D341Med (cell line): ENCODE data around the gene PCNX2.
"Not testable (repeated sequence)": the region's sequence is repeated elsewhere in the genome, so short reads cannot be mapped to it uniquely, and the experiment has no call there.

Source experiments
- DNase-seq: peaks from one replicate; pipeline ENCODE4 v3.0.0; 2012; ENCODE audit warnings: low spot score

Gene PCNX2

DNA sequence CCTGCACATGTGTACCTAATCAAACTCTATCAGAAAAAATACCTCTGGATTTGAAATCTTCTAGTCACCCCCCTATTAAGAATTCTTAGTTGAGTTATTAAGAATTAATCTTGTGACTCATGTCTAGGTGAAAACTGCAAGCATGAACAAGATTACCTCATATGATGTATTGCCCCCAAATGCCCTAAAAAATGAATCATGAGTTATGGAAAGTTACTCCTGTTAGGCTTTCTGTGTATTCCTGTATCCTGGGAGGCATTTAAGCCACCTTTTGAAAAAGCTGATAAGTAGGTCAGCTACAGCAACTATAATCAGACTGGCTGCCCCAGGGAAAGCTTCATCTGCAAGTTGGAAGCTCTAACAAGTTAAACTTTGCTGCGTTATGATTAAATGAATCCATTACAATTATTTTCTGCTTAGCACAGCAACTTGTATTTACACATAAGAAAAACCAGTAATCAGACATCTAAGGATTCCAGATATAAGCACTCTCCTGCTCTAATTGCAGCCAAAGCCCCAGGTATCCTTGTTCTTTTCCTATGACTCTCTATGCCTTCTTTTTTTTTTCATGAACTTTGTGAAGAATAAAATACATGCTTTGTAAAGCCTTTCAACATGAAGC lies 197.5 kb downstream of the PCNX2 start:
- DNase-seq: no peak

GRCh38 chr1:233097546-233097945 lies 198.0 kb downstream of the PCNX2 start:
- no peak for DNase-seq

DNA sequence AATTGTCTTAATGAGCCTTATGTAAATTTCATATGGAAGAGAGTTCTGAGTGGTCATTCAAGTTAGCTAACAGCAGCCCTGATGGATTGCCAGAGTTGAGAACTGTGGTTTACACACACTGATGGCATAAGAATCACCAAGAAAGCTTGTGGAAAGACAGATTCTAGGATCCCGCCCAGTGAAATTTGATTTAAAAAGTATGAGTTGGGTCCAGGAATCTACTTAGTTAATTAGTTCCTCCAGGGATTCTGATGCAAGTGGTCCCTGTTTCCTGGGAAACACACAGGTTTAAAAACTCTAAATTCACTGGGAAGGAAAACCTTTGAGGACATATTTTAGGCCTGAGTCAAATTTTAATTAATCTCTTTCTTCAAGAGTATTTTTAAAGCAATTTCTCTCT lies 200.8 kb downstream of the PCNX2 start:
- DNase-seq: no peak

- DNase-seq: no peak
Measured at GRCh38 chr1:233094269-233094668, 201.3 kb downstream of the PCNX2 start.

GRCh38 chr1:233090746-233091494 lies 204.6 kb downstream of the PCNX2 start:
- no peak for DNase-seq

DNA sequence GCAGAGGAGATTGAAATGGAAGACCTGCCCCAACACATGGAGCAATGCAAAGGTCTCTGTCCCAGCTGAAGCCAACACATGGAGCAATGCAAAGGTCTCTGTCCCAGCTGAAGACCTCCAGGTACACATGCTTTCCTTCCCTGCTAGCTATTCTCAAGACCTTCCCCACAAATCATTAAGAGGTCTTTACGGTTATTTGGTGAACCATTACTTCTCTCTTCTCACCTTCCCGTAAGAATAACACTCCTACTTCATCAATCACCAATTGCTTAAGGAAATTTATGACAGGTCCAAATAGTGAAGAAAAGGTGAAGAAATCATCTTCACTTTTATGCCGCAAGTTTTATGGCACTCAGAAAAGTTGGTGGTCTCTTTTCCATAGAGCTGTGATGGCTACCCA lies 206.3 kb downstream of the PCNX2 start:
- no peak for DNase-seq

DNA sequence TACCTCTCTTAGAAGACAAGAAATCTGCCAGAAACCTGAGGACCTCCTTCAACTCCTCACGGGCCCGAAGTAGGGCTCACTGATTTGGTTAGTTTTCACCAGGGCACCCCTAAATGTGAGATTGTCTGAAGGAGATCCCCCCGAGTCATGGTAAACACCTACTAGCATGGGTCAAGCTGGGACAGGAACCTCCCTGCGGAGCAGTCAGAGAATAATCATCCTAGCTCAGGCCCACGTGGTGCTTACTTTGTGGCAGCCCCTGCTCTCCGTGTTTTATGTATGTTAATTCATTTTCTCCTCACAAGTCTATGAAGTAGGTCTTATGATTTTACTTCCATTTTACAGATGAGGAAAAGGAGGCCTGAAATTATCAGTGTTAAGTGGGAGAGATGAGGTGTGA lies 206.9 kb downstream of the PCNX2 start:
- DNase-seq: no peak

- no peak for DNase-seq
Measured at GRCh38 chr1:233086961-233087881, 208.3 kb downstream of the PCNX2 start.

GRCh38 chr1:233085566-233085965 lies 210.0 kb downstream of the PCNX2 start:
- DNase-seq: no peak

DNA sequence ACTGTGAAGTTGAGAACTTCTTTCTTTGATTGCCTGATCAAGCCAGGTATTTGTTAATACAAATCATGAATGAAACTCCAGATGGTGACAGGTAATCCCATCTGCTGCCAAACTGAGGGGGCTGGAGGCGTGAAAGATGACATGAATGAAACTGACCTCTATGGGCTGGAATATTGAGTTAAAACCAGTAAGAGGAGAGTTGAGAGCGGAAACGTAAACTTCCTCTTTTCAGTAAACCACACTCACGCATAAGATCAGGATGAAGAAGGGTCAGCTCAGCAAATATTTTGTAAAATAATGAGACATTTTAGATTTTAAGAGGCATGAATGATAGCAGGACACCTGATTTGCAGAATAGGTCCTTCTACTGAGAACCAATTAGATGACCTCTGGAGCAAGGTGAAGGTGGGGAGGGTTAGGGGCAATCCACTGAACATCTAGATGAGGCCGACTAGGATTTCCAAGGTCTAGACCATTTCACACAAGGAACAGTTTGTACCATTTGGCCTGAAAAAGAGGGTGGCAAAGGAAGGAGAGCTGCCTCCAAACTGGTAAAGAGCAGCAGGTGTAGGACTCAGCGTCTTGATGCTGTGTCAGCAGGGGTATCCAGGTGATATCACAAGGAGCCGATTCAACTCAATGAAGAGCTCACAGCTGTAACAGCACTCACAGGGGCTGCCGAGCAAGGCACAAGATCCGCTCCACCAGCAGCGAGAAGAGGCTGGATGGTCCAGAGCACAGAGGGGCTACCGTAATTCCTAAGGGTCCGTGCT lies 212.6 kb downstream of the PCNX2 start:
- DNase-seq: no peak

DNA sequence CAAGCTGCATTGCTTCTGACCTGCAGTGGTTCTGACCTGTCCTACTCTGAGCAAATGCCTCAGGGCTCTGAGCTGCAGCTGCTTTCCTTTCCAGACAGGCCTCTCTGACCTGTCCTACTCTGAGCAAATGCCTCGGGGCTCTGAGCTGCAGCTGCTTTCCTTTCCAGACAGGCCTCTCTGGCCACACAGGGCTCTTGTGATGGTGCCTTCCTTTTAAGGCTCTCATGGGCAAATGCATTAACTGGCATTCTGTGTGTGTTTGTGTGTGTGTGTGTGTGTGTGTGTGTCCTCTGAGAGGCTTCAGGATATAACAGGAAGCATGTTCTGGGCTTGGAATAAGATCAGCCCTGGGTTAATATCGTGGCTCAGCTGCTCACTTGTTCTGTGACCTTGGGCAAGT lies 213.8 kb downstream of the PCNX2 start:
- no peak for DNase-seq

GRCh38 chr1:233080827-233081226 lies 214.7 kb downstream of the PCNX2 start:
- DNase-seq: not testable (repeated sequence)

DNA sequence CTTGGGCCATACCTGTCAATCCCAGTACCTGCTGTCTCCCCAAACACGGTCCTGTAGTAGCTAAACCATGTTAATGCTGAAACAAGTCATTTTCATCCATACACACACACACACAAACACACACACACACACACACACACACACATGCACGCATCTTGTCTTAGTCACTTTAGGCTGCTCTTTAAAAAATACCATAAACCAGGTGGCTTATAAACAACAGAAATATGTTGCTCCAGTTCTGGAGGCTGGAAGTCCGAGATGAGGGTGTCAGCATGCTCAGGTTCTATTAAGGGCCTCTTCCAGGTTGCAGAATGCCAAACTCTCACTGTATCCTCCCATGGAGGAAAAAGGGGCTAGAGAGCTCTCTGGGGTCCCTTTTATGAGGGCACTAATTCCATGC lies 215.2 kb downstream of the PCNX2 start:
- DNase-seq: no peak

GRCh38 chr1:233079574-233079973 lies 216.0 kb downstream of the PCNX2 start:
- no peak for DNase-seq

DNA sequence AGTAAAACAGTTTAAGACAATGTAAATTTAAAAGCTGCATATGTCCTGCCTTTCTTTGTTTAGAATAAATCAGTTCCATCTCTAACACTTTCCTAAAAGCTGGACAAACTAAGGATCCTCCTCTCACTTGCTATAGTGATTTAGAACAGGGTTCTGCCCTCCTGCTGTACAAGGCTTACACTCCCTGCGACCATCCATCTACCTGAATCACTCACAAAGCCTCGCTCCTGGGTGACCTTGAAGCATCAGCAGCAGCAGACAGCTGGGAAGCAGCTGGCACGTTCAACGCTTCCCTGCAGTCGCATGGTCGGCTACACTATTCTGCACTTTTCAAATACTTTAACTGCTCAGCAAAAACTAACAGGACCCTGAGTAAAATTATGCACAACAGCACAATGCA lies 217.1 kb downstream of the PCNX2 start:
- peak; percentile 23 for DNase-seq

- no peak for DNase-seq
Measured at GRCh38 chr1:233075915-233076295, 219.6 kb downstream of the PCNX2 start.

DNA sequence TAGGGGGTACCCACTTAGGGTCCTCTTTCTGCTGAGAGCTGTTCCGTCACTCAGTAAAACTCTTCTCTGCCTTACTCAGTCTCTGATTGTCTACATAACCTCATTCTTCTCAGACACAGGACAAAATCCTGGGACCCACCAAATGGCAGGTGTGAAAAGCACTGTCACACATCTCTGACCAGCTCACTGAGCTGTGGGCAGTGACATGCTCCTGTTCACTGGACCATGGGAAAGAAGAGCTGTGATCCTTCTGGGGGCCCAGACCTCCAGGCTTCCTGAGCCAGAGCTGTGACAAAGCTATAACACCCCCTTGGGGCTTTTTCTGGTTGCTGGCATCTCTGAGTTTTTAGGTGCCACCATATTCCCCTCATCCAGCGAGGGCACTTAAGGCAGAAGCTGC lies 229.4 kb downstream of the PCNX2 start:
- DNase-seq: no peak

DNA sequence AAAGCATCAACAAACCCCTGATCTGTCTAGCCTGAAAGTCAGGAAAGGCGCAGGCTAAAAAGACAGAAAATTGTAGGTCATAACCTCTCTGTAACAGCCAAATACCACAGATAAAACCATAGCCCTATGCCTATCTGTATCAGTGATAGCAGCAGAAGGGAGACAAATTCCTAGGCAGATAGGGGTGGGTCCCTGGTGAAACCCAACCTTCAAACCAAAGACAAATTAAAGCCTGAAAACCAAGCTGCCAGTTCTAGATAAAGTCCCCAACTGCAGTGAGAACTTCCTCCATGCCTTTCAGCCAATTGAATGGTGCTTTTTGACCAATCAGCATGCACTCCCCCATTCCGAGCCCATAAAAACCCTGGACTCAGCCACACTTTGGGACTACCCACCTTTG lies 229.8 kb downstream of the PCNX2 start:
- no peak for DNase-seq

- DNase-seq: no peak
Measured at GRCh38 chr1:233064988-233065387, 230.5 kb downstream of the PCNX2 start.

DNA sequence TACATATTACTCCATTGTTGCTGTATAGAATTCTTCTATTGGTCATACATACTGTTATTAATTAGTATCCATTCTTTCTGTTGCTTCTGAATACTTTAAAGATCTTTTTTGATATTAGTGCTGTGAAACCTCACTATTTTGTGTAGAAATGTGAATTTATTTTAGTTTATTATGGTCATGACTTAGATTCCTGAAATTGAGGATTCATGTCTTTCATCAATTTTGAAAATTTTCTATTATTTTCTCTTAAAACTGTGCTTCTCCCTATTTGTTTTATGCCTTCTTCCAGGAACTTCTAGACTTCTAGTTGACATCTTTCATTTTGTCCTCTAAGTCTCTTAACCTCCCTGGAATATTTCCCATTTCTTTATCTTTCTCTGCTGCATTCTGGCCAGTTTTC lies 232.1 kb downstream of the PCNX2 start:
- DNase-seq: no peak

GRCh38 chr1:233061265-233061664 lies 234.3 kb downstream of the PCNX2 start:
- no peak for DNase-seq

DNA sequence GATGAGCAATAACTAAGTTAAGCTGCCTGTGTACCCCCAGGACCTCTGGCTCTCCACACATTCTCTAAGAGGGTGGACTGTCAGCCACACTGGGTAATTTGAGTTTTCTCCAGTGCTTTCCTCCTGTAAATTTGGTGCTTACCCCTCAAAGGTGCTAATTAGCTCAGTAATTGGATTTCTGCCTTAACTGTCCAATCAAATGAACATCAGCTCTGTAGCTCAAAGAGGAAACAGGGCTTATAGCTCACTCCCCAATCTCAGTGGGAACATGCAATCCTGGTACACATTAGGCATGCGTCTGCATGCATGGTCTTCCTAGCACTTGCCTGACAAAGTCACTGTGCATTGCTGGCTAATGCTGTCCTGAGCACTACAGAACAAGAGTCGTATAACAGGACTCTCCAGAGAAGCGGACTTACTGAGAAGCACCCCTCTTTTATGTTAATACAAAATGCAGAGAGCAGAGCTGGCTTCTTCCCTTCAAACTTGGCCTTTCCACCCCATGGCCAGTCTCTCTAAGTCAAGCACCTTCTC lies 235.0 kb downstream of the PCNX2 start:
- no peak for DNase-seq
